Measurements from ENCODE around the gene RNF223.
"Not testable (repeated sequence)": the region's sequence is repeated elsewhere in the genome, so short reads cannot be mapped to it uniquely, and the experiment has no call there.

Gene RNF223

GRCh38 chr1:1085911-1086841, 12.1 kb upstream of the RNF223 start:
- no peak for DNase-seq

- DNase-seq, result no peak
Measured at GRCh38 chr1:1085171-1085841, 11.2 kb upstream of the RNF223 start.

GRCh38 chr1:1084372-1085170, 10.5 kb upstream of the RNF223 start:
- no peak for DNase-seq

GRCh38 chr1:1083416-1084371, 9.6 kb upstream of the RNF223 start:
- DNase-seq, result no peak

- DNase-seq, result no peak
Measured at GRCh38 chr1:1082776-1083415, 8.8 kb upstream of the RNF223 start.

GRCh38 chr1:1082239-1082775, 8.2 kb upstream of the RNF223 start:
- no peak for DNase-seq

GRCh38 chr1:1081311-1082238, 7.5 kb upstream of the RNF223 start:
- no peak for DNase-seq

GRCh38 chr1:1080951-1081310, 6.8 kb upstream of the RNF223 start:
- no peak for DNase-seq

GRCh38 chr1:1080122-1080757, 6.1 kb upstream of the RNF223 start:
- DNase-seq, result no peak

GRCh38 chr1:1079408-1080121, 5.5 kb upstream of the RNF223 start:
- DNase-seq, result no peak

GRCh38 chr1:1077396-1077795, 3.3 kb upstream of the RNF223 start:
- not testable (repeated sequence) for DNase-seq

GRCh38 chr1:1075148-1075935, 1.2 kb upstream of the RNF223 start:
- DNase-seq, result no peak

- no peak for DNase-seq
Measured at GRCh38 chr1:1074631-1075147, 583 bp upstream of the RNF223 start.

GRCh38 chr1:1072849-1073742, 1.0 kb downstream of the RNF223 start:
- no peak for DNase-seq

GRCh38 chr1:1072299-1072848, 1.7 kb downstream of the RNF223 start:
- DNase-seq, result no peak

- no peak for DNase-seq
Measured at GRCh38 chr1:1071486-1072298, 2.4 kb downstream of the RNF223 start.

Measured in activated effector memory CD4-positive, alpha-beta T cell treated with Interleukin-2 at 50 U/mL for 16 hours (primary cell).